GM18505 (cell line): ENCODE measurements around the gene UBE4B.
"Not testable (repeated sequence)": the region's sequence is repeated elsewhere in the genome, so short reads cannot be mapped to it uniquely, and the experiment has no call there.

ENCODE experiments used
- ATAC-seq: cut with Tn5 transposase; IDR thresholded peaks from one replicate; pipeline ENCODE4 v1.9.1; 2021; ENCODE audit not compliant: unreplicated experiment
- POLR2A ChIP-seq: IDR thresholded peaks from 4 replicates; pipeline ENCODE4 v1.6.1; 2011; ENCODE audit warnings: borderline replicate concordance; ENCODE audit not compliant: insufficient read depth, insufficient read length; ENCODE audit errors: extremely low read depth

UBE4B gene

GRCh38 chr1:10020086-10020485 lies 12.7 kb upstream of the UBE4B start:
- TF ChIP-seq POLR2A, result no peak
- no peak for ATAC-seq

GRCh38 chr1:10020678-10021077 lies 12.1 kb upstream of the UBE4B start:
- ATAC-seq, result not testable (repeated sequence)

GRCh38 chr1:10021992-10022391 lies 10.8 kb upstream of the UBE4B start:
- not testable (repeated sequence) for ATAC-seq

DNA sequence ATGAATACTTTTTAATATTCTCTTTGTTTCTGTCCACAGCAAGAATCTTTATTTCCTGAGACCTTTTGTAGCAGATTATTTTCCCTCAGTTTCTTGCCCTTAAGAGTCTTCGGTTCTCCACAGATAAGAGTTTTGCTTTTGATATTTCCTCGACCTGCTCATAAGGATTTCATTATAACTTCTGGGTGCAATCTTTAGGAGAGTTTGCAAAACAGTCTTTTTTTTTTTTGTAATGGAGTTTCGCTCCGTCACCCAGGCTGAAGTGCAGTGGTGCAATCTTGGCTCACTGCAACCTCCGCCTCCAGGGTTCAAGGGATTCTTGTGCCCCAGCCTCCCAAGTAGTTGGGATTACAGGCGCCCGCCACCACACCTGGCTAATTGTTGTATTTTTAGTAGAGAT lies 10.1 kb upstream of the UBE4B start:
- ATAC-seq, result no peak
- no peak for TF ChIP-seq POLR2A

DNA sequence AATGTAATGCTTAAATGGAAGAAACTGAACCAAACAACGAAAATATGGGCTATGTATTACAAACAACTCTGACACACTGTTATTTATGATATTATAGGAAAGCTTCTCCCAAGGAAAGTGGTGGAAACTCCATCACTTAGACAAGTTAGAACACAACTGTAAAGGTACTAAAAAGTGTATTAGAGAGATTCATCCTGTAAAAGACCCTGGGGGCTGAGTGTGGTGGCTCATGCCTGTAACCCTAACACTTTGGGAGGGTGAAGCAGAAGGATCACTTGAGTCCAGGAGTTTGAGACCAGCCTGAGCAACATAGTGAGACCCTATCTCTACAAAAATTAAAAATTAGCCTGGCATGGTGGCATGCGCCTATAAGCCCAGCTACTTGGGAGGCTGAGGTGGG lies 7.4 kb upstream of the UBE4B start:
- no peak for ATAC-seq
- no peak for TF ChIP-seq POLR2A

GRCh38 chr1:10027027-10027426 lies 5.7 kb upstream of the UBE4B start:
- no peak for ATAC-seq

GRCh38 chr1:10028956-10029500 lies 3.7 kb upstream of the UBE4B start:
- ATAC-seq, result not testable (repeated sequence)

More at GRCh38 chr1:10027027-10027426, 5.7 kb upstream of the UBE4B start:
- no peak for TF ChIP-seq POLR2A

DNA sequence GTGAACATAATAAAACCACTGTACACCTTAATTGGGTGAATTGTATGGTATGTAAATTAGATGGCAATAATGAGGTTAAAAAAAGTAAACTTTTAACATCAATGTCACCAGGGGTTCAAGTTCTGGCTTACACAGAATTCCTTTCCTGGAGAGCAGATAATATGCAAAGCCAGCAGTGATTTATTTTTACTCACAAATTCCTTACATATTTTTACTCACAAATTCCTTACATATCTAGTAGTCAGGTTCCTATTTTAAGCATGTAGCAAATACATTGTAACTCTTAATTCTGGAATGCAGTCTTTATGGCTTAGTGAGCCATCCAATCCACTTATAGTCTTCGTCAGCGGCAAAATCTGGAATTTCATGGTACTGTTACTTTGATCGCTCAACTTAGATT lies 1.3 kb upstream of the UBE4B start:
- TF ChIP-seq POLR2A, result no peak
- ATAC-seq, result no peak

- peak; percentile 13 for ATAC-seq
- TF ChIP-seq POLR2A, result no peak
Observed at GRCh38 chr1:10033359-10033845, 644 bp downstream of the UBE4B start.

GRCh38 chr1:10042746-10043145 lies 10.0 kb downstream of the UBE4B start:
- ATAC-seq, result no peak
- TF ChIP-seq POLR2A, result no peak

- TF ChIP-seq POLR2A, result no peak
- ATAC-seq, result no peak
Observed at GRCh38 chr1:10045480-10046355, 13.0 kb downstream of the UBE4B start.

GRCh38 chr1:10046356-10047085 lies 13.8 kb downstream of the UBE4B start:
- ATAC-seq, result no peak
- no peak for TF ChIP-seq POLR2A

GRCh38 chr1:10048601-10049000 lies 15.8 kb downstream of the UBE4B start:
- no peak for ATAC-seq
- TF ChIP-seq POLR2A, result no peak

GRCh38 chr1:10050611-10051010 lies 17.9 kb downstream of the UBE4B start:
- no peak for ATAC-seq
- no peak for TF ChIP-seq POLR2A
